Mesenteric fat pad (tissue), 1 donor: ENCODE data around the gene ZMYM2. TPM values are rescaled to one million over a fixed set of nuclear protein-coding genes. Genes with fewer than 3 reads are reported as not detected.
"Not testable (repeated sequence)": the region's sequence is repeated elsewhere in the genome, so short reads cannot be mapped to it uniquely, and the experiment has no call there.

Experiments used
- DNase-seq: peaks from one replicate; pipeline ENCODE4 v3.0.0-alpha.2; 2020; ENCODE audit warnings: low spot score
- long read RNA-seq: library from polyadenylated mRNA; unstranded; transcript quantifications from one replicate; pipeline ENCODE4 v2.0.0, GENCODE V29; 2020
- total RNA-seq: library from RNA; stranded (reverse); fragmentation: NEBNext Ultra II Directional; extraction: Animal tissue kit (Norgen Biotek cat#: 25700); gene quantifications from one replicate; pipeline ENCODE4 v1.2.1, GENCODE V29; 2021
- donor health status: DM: yes; HTN: yes; CAD: no.

ZMYM2 gene
- 74.2 TPM for total RNA-seq
- long read RNA-seq, partial matches to known transcripts = 13 of 28 reads
- long read RNA-seq, other reads (novel, unspliced or antisense) = 15 of 28 reads

DNA sequence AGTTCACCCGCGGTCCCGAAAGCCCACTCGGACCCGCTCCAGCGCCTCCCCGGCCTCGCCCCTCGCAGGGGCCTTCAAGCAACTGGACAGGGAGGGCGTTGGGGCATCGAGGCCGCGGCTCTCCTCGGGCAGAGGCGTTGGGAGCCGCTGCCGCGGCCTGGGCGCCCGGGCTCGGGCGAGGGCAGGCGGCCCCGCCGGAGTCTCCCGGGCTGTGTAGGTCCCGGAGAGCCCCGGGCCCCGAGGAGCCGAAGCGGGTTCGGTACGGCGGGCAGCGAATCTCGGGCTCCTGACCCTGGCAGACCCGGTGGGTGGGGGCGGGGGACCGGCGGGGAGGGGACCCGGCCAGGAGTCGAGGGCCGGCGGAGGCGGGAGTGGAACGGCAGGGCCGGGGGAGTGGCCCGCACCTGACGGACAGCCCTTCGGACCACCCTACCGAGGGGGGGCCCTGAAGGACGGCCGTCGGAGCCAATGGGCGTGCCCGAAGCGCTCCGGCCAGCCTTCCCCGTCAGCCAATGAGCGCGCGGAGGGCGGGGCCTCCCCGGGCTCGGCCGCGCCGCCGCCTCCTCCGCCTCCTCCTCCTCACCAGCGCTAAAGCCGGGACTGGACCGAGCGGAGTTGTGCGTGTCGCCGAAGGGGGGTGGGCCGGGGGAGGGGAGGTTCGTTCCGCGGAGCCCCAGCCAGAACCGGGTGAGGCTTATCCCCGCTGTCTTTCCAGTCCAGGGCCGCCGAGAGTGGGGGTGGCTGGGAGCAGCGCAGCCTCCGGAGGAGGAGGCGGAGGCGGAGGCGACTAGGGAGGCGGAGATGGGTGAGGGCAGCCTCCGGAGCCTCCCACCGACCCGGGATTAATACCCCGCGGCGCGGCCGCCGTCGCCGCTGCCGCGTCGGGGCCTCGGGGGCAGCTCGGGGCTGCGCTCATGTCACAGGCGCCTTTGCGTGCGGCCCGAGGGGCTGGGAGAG is at the start of gene ZMYM2:
ZMYM2 (plus strand) TSS at position 573 of the 957 bp plus-strand sequence. CDS start 34,346 bp downstream, outside the sequence.
- DNase-seq = peak; percentile 100

DNA sequence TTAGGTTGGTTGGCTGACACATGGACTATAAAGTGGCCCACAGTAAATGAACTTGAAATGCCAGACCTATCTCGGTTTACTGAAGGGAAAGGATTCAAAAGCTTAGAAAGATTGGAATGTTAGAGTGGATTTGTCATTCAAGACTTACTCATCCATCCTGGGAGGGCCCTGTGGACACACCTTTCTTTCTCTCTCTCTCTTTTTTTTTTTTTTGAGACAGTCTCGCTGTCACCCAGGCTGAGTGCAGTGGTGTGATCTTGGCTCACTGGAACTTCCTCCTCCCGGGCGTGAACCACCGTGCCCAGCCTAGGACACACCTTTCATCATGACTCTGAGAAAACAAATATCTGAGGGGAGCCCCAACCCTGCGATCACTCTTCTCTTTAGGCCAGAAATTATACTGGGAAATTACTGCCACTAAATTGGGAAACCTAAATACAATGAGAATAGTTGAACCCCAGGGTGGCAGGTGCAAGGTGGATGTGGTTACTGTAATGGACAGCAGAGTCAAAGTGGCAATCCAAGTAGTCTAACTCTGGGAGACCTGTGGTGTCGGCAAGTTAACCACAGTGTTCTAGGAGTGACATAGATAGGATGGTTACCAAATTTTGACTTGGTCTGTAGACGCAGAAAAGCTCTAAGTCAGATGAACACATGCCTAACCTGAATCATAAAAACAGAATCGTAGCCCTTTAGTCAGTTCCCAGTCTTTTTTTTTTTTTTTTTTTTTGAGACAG is 48.0 kb upstream of the ZMYM2 start:
- peak; percentile 33 for DNase-seq

DNA sequence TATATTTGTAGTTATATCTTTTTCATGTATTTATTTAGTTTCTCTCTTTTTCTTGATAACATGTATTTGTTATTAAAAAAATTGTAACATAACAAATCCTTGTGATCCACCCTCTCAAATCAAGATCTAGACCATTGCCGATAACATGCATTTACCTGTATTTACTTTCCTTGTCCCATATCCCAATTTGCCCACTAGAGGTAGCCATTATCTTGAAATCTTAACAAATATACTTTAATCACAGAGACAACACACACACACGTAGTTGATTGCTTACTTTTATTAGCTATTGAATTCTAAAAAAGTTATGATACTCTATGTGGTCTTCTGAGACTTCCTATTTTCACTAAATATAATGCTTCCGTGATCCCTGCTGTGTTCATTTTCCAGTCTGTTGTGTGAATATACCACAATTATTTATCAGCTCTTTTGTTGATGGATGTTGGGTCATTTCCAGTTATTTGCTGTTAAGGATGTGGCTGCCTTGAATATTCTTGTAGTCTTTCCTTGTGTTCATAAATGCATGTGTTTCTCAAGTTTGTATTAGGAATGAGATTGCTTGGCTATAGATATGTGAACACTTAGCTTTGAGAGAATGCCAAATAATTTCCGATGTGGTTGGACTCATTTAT is 31.3 kb upstream of the ZMYM2 start:
- DNase-seq = no peak

DNA sequence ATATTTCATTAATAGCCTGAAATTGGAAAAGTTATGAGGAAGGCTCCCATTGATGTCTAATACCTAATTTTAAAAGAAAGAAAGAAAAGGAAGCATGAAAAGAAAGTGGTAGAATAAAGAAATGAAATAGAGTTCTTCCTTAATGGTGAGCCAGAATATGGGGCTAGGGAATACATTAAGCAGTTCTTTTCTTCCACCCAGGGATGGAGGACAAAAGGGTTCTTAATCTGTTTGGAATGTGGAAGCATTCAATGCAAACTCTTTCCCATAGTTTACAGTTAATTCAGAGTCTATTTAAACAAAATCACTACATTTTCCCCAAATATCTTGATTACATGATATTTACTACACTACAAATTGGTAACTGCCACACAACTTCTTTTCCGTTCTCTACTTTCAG is 18.4 kb upstream of the ZMYM2 start:
- DNase-seq = no peak

DNA sequence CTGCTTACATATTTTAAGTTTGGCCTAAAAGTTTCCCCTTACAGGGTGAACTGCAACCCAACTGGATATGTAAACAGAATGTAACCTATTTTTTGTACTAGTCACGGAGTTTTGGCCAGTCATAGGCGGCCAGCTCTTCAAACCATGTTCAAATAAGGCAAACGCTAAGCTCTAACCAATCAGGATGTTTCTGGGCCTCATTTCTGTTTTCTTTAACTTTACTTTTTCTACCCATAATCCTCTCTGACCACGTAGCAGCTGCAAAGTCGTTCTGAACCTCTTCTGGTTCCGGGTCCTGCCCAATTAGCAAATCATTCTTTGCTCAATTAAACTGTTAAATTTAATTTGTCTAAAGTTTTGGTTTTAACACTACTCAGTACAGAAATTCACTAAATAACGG is 8.2 kb upstream of the ZMYM2 start:
- DNase-seq = no peak

DNA sequence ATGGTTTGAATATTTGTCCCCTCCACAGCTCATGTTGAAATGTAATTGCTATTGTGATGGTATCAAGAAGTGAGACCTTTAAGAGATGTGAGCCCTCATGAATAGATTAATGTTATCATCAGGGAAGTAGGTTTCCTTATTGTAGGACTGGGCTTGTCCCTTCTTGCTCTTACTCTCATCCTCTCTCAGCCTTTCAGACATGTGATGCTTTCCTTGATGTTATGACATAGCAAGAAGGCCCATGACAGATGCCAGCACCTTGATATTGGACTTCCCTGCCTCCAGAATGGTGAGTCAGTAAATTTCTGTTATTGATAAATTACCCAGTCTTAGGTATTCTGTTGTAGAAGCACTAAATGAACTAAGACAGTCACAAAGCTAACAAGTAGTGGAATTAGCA is 5.7 kb upstream of the ZMYM2 start:
- DNase-seq = no peak

DNA sequence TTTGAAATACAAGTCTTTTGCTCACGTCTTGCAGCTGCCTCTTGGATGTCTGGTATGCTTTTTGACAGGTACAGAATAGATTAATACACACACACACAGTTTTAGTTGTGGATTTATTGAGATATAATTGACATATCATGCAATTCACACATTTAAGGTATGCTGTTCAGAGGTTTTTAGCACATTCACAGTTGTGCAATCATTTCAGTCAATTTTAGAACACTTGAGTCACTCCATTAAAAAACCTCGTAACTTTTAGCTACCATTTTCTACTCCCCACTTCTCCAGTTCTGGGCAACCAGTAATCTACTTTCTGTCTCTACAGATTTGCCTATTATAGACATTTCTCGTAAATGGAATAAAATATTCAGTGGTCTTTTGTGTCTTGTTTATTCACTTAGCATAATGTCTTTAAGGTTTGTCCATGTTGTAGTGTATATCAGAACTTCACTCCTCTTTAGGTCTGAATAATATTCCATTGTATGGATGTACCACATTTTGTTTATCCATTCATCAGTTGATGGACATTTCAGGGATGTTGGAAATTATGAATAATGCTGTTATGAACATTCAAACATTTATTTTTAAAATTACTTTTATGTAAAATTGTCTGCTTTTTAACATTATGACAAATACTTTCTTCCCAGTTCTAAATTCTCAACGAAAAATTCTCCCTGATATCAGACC is 2.5 kb upstream of the ZMYM2 start:
- DNase-seq = no peak

DNA sequence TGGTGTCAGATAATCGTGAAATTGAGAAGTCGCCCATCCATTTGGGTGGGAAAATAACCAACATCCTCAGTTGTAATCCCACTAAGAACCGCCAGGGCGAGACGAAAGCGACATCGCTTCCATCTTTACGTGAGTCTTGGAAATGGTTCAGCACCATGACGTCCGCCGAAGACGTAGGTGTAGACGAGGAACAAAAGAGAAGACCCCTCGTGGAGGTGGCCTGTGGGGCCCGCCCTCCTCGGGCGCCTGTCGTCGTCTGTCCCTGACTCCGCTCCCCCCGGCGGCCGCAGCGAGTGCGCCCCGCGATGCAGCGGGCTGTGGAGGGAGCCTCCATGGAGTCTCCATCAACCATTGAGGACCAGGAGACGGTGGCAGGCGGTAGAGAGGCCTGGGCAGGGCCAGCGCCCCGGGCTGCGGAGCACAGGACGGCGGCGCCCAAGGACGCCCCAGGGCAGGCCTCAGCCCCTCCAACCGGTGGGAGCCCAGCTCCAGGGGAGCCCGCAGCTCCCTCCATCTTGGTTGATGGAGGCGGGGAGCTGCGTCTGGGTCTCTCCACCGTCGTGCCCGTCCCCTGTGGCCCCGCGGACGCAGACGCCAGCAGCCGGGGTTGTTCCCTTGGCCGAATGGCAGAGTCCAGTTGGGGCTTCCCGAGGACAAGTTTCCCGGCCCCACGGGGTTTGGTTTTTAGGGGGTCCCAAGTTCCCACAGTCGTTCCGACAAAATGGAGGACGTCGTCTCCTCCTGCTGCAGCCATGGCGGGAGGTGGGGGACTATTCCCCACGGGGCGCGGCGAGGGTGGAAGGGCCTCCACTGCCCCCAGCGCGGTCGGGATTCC is 990 bp upstream of the ZMYM2 start:
- DNase-seq = no peak

DNA sequence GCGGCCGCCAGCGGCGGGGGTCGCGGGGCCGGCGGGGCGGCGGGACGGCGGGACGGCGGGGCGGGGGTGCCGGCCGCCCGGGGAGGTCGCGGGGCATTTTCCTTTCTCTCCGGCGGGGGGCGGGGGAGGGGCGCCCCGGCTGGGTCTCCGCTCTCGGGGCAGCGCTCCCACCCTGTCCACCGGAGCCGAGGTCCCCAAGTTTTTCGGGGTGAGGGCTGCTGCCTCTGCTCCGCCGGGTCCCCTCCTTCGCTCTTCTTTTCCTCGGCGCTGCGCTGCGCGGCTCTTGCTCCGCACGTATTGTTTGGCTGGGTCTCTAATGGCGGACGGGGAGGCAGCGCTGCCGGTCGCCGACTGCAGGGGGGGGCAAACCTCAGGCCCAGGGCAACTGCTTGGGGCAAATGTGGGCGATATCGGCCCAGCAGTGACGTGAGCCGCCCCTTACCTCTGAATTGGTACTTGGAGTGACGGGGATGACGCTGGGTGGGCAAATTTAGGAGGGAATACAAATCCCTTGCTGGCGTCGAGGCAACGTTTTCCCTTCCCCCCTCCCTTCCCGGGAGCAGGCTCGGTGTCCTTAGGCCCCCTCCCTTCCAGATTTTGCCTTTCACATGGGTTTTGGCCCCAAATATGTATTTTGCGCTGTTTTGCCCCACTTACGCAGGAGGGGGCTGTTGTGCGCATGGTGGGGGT is 759 bp downstream of the ZMYM2 start:
- DNase-seq = peak; percentile 91

DNA sequence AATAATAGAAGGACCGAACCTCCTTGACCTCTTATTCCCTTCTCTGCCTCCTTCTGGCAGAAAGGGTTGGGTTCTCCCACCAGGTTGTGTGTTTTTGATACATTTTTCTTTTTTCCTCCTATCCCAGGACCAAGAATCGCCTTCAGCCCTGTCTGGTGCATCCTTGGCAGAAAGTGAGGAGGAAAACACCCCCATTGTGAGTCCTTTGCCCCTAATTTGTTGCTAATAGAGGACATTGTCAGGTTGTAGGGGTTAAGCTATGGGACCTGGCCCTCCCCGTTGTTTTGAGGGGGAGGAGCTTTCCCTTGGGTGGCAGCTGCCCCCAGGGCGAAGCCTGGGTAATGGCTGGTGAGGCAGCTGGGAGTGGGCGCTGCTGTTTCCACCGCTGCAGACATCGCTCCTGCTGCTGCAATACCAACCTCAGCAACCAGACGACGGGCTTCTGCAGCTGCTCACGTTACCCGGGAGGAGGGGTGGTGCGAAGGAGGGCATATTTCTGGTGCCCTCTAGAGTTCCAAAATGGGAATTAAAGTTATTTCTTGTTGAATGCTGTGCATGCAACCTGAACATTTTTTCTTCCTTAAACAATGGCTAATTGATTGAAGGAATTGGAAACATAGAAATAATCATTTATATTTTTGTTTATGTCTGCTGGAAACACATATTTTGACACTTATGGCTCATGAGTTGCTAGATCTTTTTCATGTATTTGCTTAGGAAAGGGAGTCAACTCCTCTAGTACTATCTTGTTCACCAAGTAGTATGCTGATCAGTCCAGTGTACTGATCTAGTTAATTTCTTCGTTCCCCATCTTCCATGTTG is 1.5 kb downstream of the ZMYM2 start:
- no peak for DNase-seq

DNA sequence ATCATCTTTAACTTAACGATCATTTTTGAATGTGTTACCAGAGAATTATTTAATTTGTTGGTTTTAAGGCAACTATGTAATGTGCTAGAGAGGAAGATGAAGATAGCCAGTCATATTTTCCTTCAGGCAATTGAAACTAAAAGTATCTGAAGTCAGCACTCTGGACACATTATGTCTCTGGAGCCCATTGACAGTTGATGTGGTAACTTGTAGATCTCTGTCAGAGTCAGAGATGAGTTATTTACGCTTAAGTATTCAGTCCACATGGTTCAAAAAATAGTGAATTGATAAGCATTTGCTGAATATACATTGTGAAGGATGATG is 2.1 kb downstream of the ZMYM2 start:
- no peak for DNase-seq

DNA sequence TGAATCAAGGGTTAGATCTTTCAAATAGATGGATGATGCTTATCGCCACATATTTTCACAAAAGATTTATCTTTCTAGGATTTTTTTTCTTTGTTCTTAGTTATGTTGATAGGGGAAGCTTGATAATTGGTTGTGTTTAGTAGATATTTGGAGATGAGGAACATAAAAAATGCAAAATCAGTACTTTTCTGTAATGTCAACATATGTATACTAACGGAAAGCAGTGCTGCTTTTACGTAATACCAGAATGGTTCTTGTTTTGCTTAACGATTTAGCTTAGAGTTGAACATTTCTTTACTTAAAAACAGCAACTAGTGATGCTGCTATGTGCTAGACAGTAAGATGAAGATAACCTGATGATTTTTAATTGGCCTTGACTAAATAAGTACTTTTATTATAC is 3.0 kb downstream of the ZMYM2 start:
- DNase-seq = no peak

DNA sequence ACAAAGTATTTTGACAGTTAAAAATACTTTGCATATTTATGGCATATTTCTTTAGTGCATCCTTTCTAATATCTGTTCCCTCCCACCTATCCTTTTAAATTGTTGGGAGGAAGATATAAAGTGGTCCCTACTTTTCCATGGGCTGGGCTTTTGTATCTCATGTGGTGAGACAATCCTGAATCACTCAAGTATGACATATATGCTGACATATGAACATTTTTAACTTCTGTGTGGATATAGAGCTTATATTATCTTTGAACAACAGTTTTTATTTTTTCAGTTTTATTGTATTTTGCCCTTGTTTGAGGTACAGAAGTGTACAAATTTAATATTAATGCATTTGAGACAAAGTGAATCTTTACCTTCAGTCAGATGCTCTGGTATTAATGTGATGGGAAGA is 3.4 kb downstream of the ZMYM2 start:
- DNase-seq = no peak

DNA sequence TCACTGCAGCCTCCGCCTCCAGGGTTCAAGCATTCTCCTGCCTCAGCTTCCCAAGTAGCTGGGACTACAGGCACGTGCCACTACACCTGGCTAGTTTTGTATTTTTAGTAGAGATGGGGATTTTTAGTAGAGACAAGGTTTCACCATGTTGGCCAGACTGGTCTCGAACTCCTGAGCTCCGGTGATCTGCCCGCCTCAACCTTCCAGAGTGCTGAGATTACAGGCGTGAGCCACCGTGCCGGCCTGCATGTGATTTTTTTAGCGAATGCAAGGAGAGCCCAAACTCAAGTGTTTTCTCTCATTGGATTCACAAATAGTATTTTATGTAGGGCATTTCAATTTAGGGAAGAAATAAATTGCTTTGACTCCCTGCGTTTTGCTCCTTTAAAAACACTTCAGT is 4.4 kb downstream of the ZMYM2 start:
- DNase-seq = no peak

DNA sequence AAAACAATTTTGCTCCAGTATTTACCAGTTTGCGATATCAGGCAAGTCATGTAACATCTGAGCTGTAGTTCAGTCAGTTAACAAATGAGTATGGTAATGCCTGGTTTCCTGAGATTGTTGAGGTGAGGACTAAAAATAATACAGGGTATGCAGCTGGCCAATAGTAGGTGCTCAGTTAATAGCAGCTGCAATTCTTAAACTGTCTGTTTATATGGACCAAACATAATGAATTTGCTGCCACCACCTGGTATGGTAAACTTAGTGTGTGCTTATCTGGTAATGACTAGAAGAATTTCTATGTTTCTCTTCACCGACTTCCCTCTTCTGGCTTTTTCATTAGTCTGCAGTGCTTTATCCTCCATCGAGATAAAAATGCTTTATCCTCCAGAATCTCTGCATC is 9.1 kb downstream of the ZMYM2 start:
- DNase-seq = no peak

DNA sequence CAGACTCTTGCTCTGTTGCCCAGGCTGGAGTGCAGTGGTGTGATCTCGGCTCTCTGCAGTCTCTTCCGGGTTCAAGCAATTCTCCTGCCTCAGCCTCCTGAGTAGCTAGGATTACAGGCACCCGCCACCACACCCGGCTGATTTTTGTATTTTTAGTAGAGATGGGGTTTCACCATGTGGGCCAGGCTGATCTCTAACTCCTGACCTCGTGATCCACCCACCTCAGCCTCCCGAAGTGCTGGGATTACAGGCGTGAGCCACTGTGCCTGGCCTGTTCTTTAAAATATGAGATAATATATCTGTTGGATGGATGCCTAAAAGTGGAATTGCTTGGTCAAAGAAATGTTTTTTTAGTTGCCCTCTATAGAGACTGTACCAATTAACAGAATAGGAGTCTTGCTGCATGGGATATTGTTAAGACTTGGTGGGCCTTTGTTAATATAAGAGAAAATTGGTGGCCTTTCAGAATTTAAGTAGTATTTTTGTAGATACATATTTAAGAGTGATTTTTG is 16.0 kb downstream of the ZMYM2 start:
- DNase-seq = not testable (repeated sequence)

DNA sequence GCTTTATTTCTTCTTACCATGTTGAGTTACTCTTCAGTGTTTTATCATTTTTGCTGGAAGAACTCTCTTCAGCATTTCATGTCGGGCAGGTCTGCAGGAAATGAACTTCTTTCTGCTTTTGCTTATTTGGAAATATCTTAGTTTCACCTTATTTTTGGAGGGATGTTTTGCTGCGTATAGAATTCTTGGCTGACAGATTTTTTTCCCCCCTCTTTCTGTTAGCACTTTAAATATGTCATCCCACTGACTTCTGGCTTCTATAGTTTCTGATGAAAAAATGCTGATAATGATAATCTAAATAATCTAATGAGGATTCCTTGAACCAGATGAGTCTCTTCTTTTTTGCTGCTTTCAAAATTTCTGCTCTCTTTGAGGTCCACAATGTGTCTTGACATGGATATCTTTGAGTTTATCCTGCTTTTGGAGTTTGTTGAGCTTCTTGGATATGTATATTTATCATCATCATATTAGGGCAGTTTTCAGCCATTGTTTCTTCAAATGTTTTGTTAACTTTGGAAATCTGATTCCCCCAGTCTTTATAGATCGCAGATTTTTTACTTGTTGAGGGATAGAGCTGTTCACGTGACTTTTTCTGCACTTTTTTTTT is 20.4 kb downstream of the ZMYM2 start:
- DNase-seq = no peak

DNA sequence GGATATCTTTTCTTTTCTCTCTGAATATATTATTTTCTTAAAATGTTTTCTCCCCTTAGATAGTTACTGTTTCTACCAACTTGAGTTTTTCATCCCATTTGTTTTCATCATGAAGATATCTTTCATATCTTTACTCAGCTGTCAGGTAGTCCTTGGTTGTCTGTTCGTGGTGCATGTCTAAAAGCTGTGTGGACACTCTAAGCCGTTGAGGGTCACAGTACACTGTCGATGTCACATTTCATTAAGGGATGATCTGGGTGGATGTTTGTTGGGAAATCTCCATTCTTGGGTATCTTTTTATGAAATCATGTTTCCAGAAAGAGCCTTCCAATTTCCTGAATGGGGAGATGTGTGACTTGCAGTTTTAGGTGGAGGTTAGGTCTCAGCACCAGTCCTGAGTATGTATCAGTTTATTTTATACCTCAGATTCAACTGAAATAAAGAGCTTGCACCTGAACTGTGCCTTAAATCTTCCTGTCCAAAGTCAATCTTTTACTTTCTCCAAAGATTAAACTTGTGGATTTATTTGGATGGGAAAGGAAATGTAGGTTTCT is 23.2 kb downstream of the ZMYM2 start:
- no peak for DNase-seq
